Activated effector memory CD4-positive, alpha-beta T cell treated with Interleukin-2 at 50 U/mL for 16 hours (primary cell): ENCODE measurements around the gene ID4.
"Not testable (repeated sequence)": the region's sequence is repeated elsewhere in the genome, so short reads cannot be mapped to it uniquely, and the experiment has no call there.

Experiments used
- DNase-seq: peaks from one replicate; pipeline ENCODE4 v3.0.0-alpha.2; 2020

Gene ID4

GRCh38 chr6:19834858-19835257, 2.3 kb upstream of the ID4 start:
- DNase-seq: no peak

- no peak for DNase-seq
These were observed 1.6 kb upstream of the ID4 start for GRCh38 chr6:19835605-19836004.

GRCh38 chr6:19837511-19838441, 606 bp downstream of the ID4 start:
- DNase-seq: no peak

GRCh38 chr6:19838442-19839236, 1.5 kb downstream of the ID4 start:
- no peak for DNase-seq

GRCh38 chr6:19839237-19839546, 2.0 kb downstream of the ID4 start:
- no peak for DNase-seq

- no peak for DNase-seq
These were observed 2.6 kb downstream of the ID4 start for GRCh38 chr6:19839788-19840187.

GRCh38 chr6:19841181-19841580, 4.0 kb downstream of the ID4 start:
- DNase-seq: no peak

- no peak for DNase-seq
These were observed 5.0 kb downstream of the ID4 start for GRCh38 chr6:19842030-19842615.

- DNase-seq: no peak
These were observed 7.5 kb downstream of the ID4 start for GRCh38 chr6:19844689-19845088.

- DNase-seq: no peak
These were observed 8.3 kb downstream of the ID4 start for GRCh38 chr6:19845266-19846041.

- no peak for DNase-seq
These were observed 11.4 kb downstream of the ID4 start for GRCh38 chr6:19848465-19849029.

GRCh38 chr6:19849196-19849595, 12.0 kb downstream of the ID4 start:
- DNase-seq: no peak

- DNase-seq: no peak
These were observed 12.6 kb downstream of the ID4 start for GRCh38 chr6:19849755-19850154.

- no peak for DNase-seq
These were observed 14.3 kb downstream of the ID4 start for GRCh38 chr6:19851241-19852089.

GRCh38 chr6:19852090-19852457, 14.9 kb downstream of the ID4 start:
- DNase-seq: no peak

- DNase-seq: no peak
These were observed 15.8 kb downstream of the ID4 start for GRCh38 chr6:19852927-19853326.

GRCh38 chr6:19854421-19855015, 17.3 kb downstream of the ID4 start:
- DNase-seq: not testable (repeated sequence)

GRCh38 chr6:19855536-19855935, 18.4 kb downstream of the ID4 start:
- no peak for DNase-seq

GRCh38 chr6:19857139-19857538, 20.0 kb downstream of the ID4 start:
- DNase-seq: no peak

GRCh38 chr6:19857703-19858102, 20.5 kb downstream of the ID4 start:
- DNase-seq: no peak

GRCh38 chr6:19860235-19860877, 23.2 kb downstream of the ID4 start:
- DNase-seq: no peak
